KMS-11 (cell line): Measurements from ENCODE around the gene IFT122.

Source experiments
- H2AFZ ChIP-seq: fragments of 200-600 bp; sonication (generic); 2 replicates; pipeline ENCODE4 v1.6.1; 2016; ENCODE audit warnings: antibody characterized with exemption, mixed run types, low read depth
- H3K27ac ChIP-seq: fragments of 200-600 bp; sonication (generic); 2 replicates; pipeline ENCODE4 v1.6.1; 2016; ENCODE audit warnings: mild to moderate bottlenecking, mixed run types
- H3K27me3 ChIP-seq: fragments of 200-600 bp; sonication (generic); 2 replicates; pipeline ENCODE4 v1.6.1; 2017; ENCODE audit warnings: mild to moderate bottlenecking, low read depth, mixed run types, moderate library complexity; ENCODE audit not compliant: insufficient read depth
- H3K36me3 ChIP-seq: fragments of 200-600 bp; sonication (generic); 2 replicates; pipeline ENCODE4 v1.6.1; 2017; ENCODE audit warnings: mild to moderate bottlenecking, mixed run types; ENCODE audit not compliant: insufficient read depth
- H3K4me1 ChIP-seq: fragments of 200-600 bp; sonication (generic); 2 replicates; pipeline ENCODE4 v1.6.1; 2016; ENCODE audit warnings: mild to moderate bottlenecking, low read depth, mixed run types; ENCODE audit not compliant: poor library complexity, severe bottlenecking
- H3K4me2 ChIP-seq: fragments of 200-600 bp; sonication (generic); 2 replicates; pipeline ENCODE4 v1.7.0; 2016; ENCODE audit warnings: mild to moderate bottlenecking, mixed run types
- H3K4me3 ChIP-seq: fragments of 200-600 bp; sonication (generic); IDR thresholded peaks from 2 replicates; pipeline ENCODE4 v1.6.1; 2017; ENCODE audit warnings: low read depth, low read length, mixed read lengths; ENCODE audit not compliant: insufficient read depth
- H3K79me2 ChIP-seq: fragments of 200-600 bp; sonication (generic); 2 replicates; pipeline ENCODE4 v1.6.1; 2016; ENCODE audit warnings: low read depth, mixed run types; ENCODE audit not compliant: insufficient read depth
- H3K9ac ChIP-seq: fragments of 200-600 bp; sonication (generic); 2 replicates; pipeline ENCODE4 v1.6.1; 2016; ENCODE audit warnings: mild to moderate bottlenecking, mixed run types
- H4K20me1 ChIP-seq: fragments of 200-600 bp; sonication (generic); 2 replicates; pipeline ENCODE4 v1.6.1; 2016; ENCODE audit warnings: mild to moderate bottlenecking, mixed run types; ENCODE audit not compliant: insufficient read depth
- CTCF ChIP-seq: fragments of 200-600 bp; sonication (generic); conservative IDR thresholded peaks from 2 replicates; pipeline ENCODE4 v1.6.1; 2017; ENCODE audit warnings: low read depth, mild to moderate bottlenecking, antibody characterized with exemption, low read length, moderate library complexity, mixed read lengths

IFT122 gene

GRCh38 chr3:129558081-129558771, 118.2 kb downstream of the IFT122 start:
- Histone ChIP-seq H3K36me3 (no peaks in the 10 kb centered on the region), H3K4me1 (peaks cover 6% of the 10 kb centered on the region), H3K79me2 (no peaks in the 10 kb centered on the region), H2AFZ (no peak overlapping the region), H3K27ac (no peak overlapping the region), H3K27me3 (no peaks in the 10 kb centered on the region), H3K4me2 (no peak overlapping the region), H3K9ac (no peak overlapping the region), H3K4me3 (no peak overlapping the region), H4K20me1 (no peaks in the 10 kb centered on the region)
- no peak for TF ChIP-seq CTCF

- Histone ChIP-seq H3K79me2 (no peaks in the 10 kb centered on the region), H2AFZ (no peak overlapping the region), H3K4me1 (peaks cover 6% of the 10 kb centered on the region), H3K27ac (no peak overlapping the region), H3K27me3 (no peaks in the 10 kb centered on the region), H3K4me3 (no peak overlapping the region), H3K9ac (no peak overlapping the region), H3K4me2 (no peak overlapping the region), H3K36me3 (no peaks in the 10 kb centered on the region), H4K20me1 (no peaks in the 10 kb centered on the region)
- no peak for TF ChIP-seq CTCF
Observed at GRCh38 chr3:129558772-129559564, 118.9 kb downstream of the IFT122 start.

- H2AFZ ChIP-seq, result no peak overlapping the region
- H3K36me3 ChIP-seq, result no peaks in the 10 kb centered on the region
- no peaks in the 10 kb centered on the region for H3K79me2 ChIP-seq
- H3K27ac ChIP-seq, result no peak overlapping the region
- H3K27me3 ChIP-seq, result no peaks in the 10 kb centered on the region
- H4K20me1 ChIP-seq, result no peaks in the 10 kb centered on the region
- no peak overlapping the region for H3K4me3 ChIP-seq
- no peak overlapping the region for H3K9ac ChIP-seq
- no peak overlapping the region for H3K4me2 ChIP-seq
- peaks cover 6% of the 10 kb centered on the region for H3K4me1 ChIP-seq
- no peak for TF ChIP-seq CTCF
Observed at GRCh38 chr3:129559565-129560079, 119.6 kb downstream of the IFT122 start.

- H3K4me1 ChIP-seq, result peaks cover 6% of the 10 kb centered on the region
- H3K27me3 ChIP-seq, result no peaks in the 10 kb centered on the region
- H3K4me3 ChIP-seq, result no peak overlapping the region
- H3K79me2 ChIP-seq, result no peaks in the 10 kb centered on the region
- no peak overlapping the region for H3K9ac ChIP-seq
- H3K27ac ChIP-seq, result no peak overlapping the region
- H4K20me1 ChIP-seq, result no peaks in the 10 kb centered on the region
- TF ChIP-seq CTCF, result no peak
- H3K4me2 ChIP-seq, result no peak overlapping the region
- H2AFZ ChIP-seq, result no peak overlapping the region
- no peaks in the 10 kb centered on the region for H3K36me3 ChIP-seq
Observed at GRCh38 chr3:129560269-129560787, 120.3 kb downstream of the IFT122 start.
